GM12874 (cell line): ENCODE measurements around the gene NNT.

Source experiments
- TF ChIP-seq, protein P1 (sequence below): IDR thresholded peaks from 2 replicates; pipeline ENCODE4 v1.5.1; 2011; ENCODE audit warnings: low read depth, mild to moderate bottlenecking, control low read depth, low read length, moderate library complexity; ENCODE audit not compliant: insufficient read depth

The NNT gene

DNA sequence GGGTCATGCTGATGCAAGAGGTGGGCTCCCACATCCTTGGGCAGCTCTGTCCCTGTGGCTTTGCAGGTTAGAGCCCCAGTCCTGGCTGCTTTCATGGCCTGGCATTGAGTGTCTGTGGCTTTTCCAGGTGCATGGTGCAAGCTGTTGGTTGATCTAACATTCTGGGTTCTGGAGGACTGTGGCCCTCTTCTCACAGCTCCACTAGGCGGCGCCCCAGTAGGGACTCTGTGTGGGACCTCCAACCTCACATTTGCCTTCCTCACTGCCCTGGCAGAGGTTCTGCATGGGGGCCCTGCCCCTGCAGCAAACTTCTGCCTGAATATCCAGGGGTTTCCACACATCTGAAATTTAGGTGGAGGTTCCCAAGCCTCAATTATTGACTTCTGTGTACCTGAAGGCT, 150.1 kb downstream of the NNT start:
- TF ChIP-seq, protein P1, sequence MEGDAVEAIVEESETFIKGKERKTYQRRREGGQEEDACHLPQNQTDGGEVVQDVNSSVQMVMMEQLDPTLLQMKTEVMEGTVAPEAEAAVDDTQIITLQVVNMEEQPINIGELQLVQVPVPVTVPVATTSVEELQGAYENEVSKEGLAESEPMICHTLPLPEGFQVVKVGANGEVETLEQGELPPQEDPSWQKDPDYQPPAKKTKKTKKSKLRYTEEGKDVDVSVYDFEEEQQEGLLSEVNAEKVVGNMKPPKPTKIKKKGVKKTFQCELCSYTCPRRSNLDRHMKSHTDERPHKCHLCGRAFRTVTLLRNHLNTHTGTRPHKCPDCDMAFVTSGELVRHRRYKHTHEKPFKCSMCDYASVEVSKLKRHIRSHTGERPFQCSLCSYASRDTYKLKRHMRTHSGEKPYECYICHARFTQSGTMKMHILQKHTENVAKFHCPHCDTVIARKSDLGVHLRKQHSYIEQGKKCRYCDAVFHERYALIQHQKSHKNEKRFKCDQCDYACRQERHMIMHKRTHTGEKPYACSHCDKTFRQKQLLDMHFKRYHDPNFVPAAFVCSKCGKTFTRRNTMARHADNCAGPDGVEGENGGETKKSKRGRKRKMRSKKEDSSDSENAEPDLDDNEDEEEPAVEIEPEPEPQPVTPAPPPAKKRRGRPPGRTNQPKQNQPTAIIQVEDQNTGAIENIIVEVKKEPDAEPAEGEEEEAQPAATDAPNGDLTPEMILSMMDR, result peak; percentile 30; the same call in 1 of the 2 replicates
